HG03095 (cell line): ENCODE results near the gene ABLIM2.

Experiments
- ATAC-seq: cut with Tn5 transposase; IDR thresholded peaks from one replicate; pipeline ENCODE4 v1.9.1; 2021; ENCODE audit warnings: moderate library complexity; ENCODE audit not compliant: unreplicated experiment

Gene ABLIM2

DNA sequence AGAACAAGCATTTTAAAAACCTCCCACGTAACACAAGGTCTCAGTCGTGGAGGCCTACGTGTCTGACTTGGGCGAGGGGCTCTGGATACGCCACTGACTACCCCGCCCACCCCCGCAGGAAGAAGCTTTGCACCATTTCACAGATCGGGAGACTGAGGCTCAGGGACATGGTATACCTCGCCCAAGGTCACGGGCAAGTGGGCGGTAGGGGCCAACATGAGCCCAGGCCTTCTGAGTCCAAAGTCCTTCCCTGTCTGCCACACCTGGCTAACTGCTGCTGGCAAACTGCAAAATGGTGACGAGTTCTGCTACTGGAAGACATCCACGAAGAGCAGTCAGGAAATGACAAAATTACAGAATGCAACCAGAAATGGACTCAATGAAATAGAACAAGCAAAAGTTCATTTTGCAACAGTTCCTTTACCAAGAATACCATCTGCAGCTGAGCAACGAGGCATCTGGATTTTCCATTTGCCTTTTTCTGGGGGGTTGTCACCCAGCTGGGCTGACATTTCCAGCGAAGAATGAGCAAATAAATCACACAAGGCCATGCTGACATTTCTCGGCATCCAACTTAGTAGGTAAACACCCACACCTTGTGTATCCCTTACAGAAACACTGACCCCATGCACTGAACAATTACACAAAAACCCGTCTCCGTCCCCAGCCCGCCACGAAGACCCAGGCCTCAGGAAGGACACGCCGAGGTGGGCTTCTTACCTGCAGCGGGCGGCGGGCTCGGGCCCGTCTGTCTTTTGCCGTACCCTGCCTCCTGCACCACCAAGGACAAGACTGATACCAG, 148.7 kb downstream of the ABLIM2 start:
- no peak for ATAC-seq

DNA sequence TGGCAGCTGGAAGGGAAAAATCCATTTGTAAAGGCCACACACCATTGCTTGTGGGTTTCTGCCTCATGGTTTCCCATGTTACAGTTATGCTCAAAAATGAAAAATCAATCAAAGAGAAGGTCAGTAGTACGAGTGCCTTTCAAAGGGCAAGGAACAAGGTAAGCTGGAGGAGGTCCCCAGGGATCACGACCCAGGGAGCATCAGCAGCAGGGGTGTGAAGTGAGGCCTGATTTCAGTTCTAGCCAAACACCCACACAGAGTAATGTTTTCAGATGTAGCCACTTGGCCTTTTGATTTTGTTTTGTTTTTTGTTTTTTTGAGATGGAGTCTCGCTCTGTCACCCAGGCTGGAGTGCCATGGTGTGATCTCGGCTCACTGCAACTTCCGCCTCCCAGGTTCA, 149.5 kb downstream of the ABLIM2 start:
- ATAC-seq: no peak

DNA sequence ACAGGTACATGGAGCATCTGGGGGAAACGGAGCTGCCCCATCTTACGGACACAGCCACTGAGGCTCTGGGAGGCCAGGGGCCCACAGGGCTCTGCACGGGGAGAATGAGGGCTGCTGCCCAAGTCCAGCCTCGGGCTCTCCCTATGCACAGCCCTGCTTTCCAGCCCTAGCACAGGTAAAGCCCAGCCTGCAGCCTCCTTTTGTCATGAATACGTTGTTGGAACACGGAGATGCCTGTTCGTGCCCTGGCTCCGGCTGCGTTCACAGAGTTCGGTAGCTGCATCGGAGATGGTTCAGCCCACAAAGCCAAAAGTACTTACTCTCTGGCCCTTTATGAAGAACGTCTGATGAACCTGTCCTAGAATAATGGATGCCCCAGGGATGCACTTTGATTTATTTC, 150.2 kb downstream of the ABLIM2 start:
- no peak for ATAC-seq

DNA sequence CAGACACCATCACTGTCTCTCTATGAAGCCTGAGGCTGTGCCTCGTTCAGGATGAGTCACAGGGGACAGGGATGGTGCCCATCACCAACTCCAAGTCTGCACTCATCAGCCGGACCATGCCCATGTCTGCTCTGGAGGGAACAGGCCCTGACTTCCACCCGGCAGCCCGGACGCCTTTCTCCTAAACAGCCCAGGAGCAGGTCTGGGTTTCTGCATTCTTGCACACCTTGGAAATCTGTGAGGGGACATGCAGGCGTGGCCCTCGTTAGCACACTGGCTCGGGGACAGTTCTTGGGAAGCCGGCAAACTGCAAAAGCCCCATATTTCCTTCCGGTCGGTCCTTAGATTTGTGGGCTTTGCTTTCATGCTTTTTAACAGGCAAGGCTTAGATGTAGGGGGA, 151.0 kb downstream of the ABLIM2 start:
- no peak for ATAC-seq

DNA sequence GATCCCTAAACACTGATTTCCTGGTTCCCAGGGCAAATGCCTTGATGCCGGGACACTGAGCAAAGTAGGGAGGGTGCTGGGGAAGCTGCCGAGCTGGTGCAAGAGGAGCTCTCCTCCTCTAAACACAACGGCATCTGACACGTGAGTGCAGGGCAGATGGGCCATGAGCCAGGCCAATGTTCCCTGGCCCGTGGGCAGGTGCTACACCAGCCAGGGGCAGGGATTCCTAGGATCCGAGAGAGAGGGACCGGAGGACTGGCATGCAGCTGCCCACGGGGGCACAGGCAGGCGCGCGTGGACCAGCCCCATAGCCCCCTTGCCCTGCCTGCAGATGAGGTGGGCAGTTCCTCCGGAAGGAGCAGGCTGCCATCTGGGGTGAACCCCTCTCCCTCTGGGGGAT, 152.1 kb downstream of the ABLIM2 start:
- ATAC-seq: no peak

DNA sequence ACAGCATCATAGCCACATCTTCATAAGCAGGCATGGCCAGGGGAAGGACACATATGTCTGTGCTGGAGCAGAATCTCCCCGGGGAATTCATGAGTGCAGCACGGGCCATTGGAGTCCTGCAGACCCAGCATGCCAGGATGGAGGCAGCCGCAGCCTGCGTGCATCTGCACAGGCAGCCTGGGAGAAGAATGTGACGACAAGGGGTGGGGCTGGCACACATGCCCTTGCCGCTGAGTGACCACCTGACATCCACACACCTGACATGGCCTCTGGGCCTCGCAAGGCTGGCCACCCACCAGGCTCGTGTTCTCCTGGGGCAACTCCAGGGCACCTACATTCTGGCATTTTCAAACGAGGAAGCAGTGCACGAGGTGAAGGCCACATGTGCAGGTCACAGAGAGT, 152.8 kb downstream of the ABLIM2 start:
- ATAC-seq: no peak

DNA sequence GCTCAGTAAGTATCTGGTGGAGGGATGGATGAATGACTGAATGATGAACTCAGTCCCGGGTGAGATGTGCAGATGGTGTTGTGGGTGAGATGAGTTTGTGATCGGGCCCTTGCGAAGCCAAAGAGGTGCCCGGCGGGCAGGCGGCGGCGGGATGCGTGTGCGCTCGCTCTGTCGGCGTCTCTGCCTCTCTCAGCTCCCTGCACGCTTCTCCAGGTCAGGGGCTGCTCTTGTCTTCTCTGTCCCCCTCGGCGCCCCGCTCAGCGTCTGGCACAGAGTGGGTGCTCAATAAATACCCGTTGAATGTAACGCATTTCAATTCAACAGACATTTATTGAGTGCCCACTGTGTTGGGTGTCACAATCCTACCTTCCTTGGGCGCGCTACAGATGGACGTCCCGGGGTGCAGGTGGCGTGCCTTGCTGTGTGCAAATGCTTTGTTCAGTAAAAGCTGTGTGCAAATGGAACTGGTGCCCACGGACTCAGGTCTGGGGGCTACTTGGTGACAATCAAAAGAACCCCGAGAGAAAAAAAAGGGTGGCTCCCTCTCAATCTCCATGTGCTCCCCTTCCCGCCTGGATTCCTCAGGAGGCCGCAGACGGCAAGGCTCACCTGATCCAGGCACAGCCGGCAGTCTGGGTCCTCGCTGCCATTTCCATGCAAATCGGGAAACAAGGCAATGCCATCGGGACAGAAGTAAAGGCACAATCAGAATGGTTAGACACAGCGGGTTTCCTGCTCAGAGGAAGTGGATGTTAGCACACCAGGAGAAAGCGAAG, 153.4 kb downstream of the ABLIM2 start:
- no peak for ATAC-seq

DNA sequence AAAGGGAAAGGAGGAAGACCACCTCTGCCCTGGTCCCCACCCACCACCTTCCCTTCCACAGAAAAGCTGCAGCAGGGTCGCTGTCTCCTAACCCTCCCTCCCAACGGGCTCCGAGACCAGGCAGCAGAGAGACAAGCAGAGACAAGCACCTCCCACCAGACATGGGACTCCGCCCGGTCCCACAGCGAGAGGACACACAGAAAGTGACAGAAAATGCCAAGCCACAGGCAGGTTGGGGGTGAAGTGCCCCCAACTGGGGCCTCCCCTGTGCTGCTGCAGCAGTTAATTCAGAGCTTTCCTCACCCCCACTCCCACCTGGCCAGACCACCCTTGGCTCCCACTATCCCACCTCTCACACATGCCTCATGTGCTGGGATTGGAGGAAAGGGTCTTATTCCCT, 154.5 kb downstream of the ABLIM2 start:
- no peak for ATAC-seq

DNA sequence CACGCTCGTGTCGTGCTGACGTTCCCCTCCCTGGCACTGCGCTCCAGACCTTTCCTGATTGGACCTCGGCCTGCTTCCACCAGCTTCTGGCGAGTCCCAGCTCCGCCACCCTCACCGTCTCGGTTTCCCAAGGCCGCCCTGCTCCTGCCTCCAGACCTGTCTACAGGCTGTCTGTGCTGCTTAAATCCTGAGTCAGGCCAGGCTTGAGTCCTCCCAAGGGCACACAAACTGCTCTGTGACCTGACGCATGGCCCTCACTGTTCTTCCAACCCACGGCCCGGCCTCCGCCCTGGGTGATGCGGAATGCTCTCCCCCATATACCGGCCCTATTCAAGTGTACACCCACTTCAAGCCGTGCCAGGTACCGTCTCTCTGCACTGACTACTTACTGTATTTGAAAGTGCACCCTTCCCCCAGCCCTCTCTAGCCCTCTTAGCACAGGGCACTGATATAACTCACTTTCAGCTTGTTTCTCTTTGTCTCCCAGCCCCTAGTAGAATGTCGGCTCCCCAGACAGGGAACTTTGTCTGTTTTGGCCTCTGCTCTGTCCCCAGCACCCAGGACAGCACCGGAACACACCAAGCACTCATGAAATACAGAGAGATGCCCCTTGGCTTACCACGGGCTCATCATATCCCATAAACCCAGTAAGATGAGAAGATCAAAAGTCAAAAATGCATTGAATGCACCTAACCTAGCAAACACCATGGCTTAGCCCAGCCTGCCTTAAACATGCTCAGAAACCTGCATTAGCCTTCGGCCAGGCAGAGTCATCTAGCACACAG, 155.9 kb downstream of the ABLIM2 start:
- ATAC-seq: no peak

DNA sequence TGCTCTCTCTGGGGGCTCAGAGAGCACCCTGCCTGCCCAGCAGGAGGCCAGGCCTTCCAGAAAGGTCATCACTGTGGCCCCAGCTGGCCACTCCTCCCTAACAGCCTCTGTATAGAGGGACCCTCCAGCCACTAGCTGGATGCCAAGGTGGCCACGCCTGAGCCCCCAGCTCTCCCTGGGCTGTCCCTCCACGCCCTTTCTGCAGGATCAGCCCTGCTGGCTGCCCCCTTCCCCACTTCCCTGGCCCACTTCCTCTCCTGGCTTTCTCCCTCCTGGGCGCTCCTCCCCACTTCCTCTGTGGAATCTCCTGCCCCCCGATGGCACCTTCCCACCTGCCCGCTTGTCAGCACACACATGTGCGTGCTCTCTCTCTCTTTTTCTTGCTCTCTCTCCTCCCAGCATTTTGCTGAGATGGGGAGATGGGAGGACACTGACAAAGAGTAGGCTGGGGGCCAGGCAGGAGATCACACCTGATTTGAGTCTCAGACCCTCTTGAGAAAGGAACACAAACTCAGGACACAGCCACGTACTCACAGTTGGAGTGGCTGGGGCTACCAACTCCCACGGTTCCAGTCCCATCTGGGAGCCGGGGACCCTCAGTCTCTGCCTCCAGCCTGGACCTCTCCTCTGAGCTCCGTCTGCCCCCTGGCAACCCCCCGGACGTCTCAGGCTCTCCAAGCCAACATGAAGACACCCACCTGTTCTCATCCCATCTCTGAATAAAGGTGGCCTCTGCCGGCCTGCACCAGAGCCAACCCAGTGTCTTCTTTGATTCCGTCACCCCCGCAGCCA, 156.9 kb downstream of the ABLIM2 start:
- ATAC-seq: no peak

DNA sequence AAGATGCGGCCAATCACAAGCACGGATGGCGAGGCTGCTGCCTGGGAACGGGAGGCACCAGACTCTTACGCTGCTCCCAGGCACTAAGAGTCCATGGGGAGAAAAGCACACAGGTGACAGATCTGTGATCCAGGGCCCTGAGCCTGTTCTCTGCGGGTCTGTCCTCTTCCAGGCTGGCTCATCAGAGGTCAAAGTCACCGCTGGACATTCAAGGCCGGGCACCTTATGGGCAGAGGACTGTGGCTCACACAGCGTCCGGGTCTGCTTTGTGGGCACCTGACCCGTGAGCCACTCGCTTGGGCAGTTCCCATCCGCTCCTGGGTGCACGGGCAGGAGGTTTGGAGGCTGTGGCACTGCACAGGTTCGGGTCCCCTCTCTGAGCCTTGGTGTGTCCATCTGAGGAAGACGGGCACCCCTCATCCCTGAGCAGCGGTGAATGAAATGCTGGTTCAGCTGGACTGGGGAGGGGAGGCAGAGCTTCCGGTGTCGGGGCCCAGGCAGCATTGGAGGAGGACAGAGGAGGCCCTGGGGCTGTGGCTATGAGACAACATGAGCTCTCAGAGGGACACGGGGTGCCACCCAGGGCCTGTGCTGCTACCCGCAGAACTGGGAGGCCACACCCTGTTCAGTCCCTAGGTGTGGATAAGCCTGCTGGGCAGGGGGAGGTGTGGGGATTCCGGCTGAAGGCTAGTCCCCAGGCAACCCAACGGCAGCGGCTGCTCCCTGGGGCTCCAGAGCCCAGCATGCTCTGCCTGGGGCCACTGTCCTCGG, 157.7 kb downstream of the ABLIM2 start:
- ATAC-seq: no peak

DNA sequence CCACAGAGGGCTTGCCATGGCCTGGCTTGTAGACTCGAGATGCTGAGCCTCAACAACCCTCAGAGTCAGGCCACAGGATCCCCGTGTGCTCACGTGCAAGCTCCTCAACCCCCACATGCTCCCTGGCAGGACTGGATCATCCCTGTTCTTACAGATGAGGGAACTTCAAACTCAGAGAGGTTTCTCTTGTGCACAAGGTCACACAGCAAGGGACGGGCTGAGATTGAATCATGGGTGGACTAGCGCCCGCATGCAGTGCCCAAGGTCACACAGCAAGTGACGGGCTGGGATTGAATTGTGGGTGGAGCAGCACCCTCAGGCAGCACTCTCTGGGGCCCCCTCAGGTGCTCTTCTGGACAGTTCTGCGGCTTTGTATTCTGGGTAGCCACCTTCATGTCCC, 158.4 kb downstream of the ABLIM2 start:
- no peak for ATAC-seq

DNA sequence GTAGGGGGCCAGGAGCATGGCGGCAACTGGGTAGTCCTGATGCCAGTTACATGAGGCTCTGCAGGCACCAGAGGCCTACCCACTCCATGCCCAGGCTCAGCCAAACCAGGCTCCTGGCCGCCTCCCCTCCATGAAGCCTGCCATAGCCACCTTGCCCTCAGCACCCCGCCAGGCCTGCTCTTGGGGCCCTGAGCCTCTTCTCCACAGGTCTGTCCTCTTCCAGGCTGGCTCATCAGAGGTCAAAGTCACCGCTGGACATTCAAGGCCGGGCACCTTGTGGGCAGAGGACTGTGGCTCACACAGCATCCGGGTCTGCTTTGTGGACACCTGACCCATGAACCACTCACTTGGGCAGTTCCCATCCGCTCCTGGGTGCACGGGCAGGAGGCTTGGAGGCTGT, 158.9 kb downstream of the ABLIM2 start:
- no peak for ATAC-seq

DNA sequence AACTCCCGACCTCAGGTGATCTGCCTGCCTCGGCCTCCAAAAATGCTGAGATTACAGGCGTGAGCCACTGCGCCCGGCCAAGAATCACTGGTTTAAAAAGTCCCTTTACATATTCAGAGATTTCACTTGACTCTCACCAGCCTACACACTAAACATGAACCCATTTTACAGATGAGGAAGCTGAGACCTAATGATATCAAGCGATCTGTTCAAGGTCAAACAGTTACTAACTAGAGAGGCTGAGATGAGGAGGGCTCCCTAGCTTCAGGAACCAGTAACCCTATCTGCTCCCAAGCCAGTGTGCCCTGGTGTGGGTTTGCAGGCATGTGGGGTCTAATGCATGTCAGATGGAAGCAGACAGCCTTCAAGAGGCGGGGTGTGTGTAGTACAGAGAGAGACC, 159.3 kb downstream of the ABLIM2 start:
- no peak for ATAC-seq

DNA sequence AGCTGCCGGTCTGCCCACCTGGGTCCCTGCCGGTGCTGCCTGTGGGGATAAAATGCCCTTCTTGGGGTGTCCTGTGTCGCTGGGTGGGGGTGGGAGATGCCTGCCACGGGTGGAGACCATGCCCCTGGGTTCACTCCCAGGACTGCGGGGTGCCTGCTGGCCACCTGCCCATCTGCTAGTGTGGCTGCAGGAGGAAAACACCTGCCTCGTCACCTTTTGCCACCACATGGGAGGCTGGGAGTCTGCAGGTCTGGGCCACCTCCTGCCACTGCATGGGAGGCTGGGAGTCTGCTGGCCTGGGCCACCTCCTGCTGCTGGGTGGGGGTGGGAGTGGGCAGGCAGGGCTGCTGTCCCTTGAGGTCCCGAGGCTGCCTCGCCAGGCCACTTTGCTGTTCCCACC, 160.2 kb downstream of the ABLIM2 start:
- no peak for ATAC-seq

DNA sequence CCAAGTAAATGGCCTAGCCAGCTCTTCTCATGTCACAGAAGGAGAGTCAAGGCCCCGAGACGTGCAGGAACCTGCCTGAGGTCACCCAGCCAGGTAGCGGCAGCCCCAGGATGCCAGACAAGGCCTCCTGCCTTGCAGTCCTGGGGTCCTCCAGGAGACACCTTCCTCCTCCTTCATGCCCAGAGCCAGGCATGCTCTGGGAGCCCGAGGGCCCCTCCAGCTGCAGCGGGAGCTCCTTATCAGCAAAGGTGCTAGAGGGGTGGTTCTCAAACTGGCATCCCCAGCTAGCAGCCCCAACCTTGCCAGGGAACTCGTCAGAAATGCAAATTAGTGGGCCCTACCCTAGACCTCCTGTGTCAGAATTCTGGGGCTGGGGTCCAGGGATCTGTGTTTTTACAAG, 162.7 kb downstream of the ABLIM2 start:
- ATAC-seq: no peak

DNA sequence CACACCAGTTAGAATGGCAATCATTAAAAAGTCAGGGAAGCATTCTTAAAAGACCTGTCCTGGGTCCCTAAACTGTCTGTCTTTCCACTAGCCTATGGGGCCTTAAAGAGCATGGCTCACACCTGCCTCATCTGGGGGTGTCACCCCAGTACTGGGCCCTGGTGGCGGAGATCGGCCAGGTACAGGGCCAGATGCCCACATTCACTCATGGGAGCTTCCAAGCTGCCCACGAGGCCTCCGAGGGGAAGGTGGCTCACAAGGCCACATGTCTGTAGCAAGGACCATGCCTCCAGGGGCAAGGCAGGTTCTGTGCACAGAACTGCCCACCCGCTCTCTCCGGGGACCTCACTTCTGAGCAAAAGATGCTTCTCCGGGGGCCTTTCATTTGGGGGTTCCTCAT, 163.5 kb downstream of the ABLIM2 start:
- no peak for ATAC-seq

DNA sequence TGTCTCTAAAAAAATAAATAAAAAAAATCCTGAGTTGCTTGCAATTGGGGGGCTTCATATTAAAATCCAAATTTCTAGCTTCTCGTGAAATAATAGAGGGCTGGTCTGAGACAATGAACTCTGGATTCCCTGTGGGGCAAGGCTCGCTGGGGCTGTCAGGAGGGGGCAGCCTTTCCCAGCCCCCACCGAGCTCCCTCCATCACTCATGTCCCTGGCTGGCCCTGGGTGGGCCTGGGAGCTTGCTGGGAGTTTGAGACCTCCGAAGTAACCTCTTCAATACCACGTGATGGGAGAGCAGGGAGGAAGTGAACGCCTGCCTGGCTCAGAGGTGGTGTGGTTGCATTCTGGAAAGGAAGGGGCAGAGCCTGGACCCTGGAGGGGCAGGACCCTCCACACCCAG, 164.9 kb downstream of the ABLIM2 start:
- ATAC-seq: no peak

DNA sequence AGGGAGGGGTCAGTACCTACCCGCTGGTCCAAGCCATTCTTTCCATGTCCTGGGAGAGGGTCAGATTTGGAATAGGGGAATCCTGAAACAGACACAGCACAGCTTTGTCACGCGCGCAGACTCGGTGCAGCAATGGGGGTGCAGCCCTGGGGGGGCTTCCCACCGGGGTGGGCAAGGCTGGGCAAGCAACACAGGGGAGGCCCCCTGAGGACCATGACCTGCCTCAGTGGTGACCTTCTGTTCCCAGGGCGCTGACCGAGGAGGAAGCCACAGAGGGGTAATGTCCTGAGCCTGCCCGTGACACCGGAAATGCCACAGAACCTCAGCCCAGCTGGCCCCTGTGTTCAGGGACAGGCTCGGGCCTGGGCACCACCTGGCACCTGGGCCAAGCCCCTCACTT, 165.8 kb downstream of the ABLIM2 start:
- no peak for ATAC-seq

DNA sequence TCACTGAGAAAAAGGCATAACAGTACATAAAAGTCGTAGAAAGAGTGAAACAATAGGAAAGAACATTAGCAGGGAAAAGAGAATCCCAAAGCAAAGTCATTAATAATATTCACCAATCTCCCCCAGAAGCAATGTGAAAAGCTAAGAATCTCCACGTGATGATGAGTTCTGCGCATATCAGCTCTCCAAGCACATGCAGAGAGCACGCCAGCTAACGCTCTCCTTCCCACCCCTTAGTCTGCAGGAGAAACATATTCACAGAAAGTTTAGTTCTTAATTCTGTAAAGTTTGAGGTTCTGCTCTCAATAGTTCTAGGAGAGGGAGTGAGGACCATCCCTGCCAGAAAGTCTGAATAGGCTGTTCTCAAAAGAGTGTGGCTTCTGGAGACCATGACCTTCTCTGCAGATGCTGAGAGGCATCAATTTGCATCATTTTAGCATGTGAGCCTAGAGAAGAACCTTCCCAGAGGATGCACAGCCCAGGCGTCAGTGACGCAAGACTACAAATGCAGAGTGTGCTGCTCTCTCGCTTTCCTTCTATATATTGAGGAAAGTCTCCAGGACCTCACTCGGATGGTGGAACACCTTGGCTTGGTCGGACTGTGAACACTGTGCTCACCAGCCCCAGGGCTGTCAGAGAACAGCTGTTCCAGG, 167.7 kb downstream of the ABLIM2 start:
- ATAC-seq: no peak
